Measurements from ENCODE around the gene UBTF. TPM values are rescaled to one million over a fixed set of nuclear protein-coding genes. Genes with fewer than 3 reads are reported as not detected.

UBTF gene
- total and polyA plus RNA-seq, 2 of the 8 experiments (the other 6 are each of a cell fraction or from before 2014, with no cell fraction given), result 14.7 to 106 TPM

DNA sequence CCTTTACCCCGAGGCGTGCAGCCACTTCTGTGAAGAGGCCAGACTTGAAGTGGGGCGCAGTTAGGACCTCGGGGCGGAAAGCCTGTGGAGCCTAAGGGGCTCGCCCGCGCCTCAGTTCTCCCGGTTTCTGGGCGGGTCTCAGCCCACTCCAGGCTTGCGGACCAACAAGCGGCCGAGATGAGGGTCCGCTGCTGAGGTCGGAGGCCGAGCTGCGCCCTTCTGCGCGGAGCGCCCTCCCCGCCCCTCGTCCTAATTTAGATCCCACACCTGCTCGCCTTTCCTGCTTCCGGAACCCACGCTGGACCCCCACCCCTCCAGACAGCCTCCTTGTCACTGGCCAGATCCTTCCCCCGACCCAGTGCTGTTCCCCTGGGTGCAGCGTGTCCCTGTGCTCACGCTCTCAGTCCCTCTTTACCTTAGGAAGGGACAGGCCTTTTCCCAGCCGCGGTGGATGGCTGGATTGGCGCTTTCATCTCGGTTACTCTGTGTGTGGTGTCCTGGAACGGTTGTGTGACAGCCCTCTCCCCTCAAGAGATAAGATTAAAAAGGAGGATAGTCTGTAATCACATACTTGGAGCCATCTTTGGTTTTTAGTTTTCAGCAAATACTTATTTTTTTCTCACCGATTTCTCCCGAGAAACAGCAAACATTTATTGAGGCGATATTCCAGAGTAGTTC is 18.9 kb downstream of the UBTF start:
- H2BK5ac ChIP-seq (ENCODE audit: low read depth, low read length), result peak overlapping the region; percentile 89; the same call in 1 of the 2 replicates
- peak overlapping the region; percentile 59 to 98 (median 78) for H3K4me3 ChIP-seq (ENCODE audit: extremely low read depth in 1 of 4, insufficient read depth in 2 of 4, low read depth in 3 of 4, low read length in 4 of 4)
- H3K18ac ChIP-seq (ENCODE audit: extremely low read depth, low read length), result peak overlapping the region; percentile 95
- H2BK20ac ChIP-seq (ENCODE audit: low read length), result no peak overlapping the region
- peak overlapping the region; percentile 81 to 94 for H3K4me2 ChIP-seq (ENCODE audit: insufficient read depth in 1 of 2, low read depth in 2 of 2, low read length in 2 of 2)
- ChIA-PET CTCF (ENCODE audit: partially characterized antibody) (interaction anchor here (1.0 to 1.9 kb wide), 4 partner anchors 10 to 131 kb away, joined by 5 to 13 read pairs (median 5); no protein-coding TSS in a partner anchor), POLR2A (ENCODE audit: partially characterized antibody) (interaction anchor here (1.0 to 8.5 kb wide), 8 partner anchors 11 to 125 kb away, joined by 3 to 78 read pairs (median 6); partner anchors contain the start of genes TMUB2 and UBTF)
- peaks cover 10% of the 10 kb centered on the region for H3K23me2 ChIP-seq (ENCODE audit: low read depth, low read length)
- no peaks in the 10 kb centered on the region; the same call in 1 of the 2 replicates for H3K79me1 ChIP-seq (ENCODE audit: low read depth, low read length)
- no peak for FAIRE-seq
- no peak overlapping the region for H2AK5ac ChIP-seq (ENCODE audit: low read depth, low read length)
- peak overlapping the region; percentile 46; the same call in 1 of the 2 replicates for H2BK12ac ChIP-seq (ENCODE audit: low read depth, low read length)
- no peak overlapping the region for H3K23ac ChIP-seq (ENCODE audit: insufficient read length)
- no peaks in the 10 kb centered on the region for H3K9me3 ChIP-seq (ENCODE audit: insufficient read depth in 2 of 2, low read depth in 1 of 2, low read length in 1 of 2)
- H4K5ac ChIP-seq (ENCODE audit: insufficient read length, low read depth, low read length), result peak overlapping the region; percentile 69
- peaks cover 3 to 12% (median 6%) of the 10 kb centered on the region in 4 experiments for H3K36me3 ChIP-seq (ENCODE audit: control insufficient read depth in 2 of 4, insufficient read depth in 4 of 4, low read length in 3 of 4)
- peak overlapping the region; percentile 71 for H3K4ac ChIP-seq (replicated peaks; ENCODE audit: insufficient read length, low read depth, low read length)
- H3K56ac ChIP-seq (replicated peaks; ENCODE audit: insufficient read length, low read depth, low read length), result peak overlapping the region; percentile 94
- H3K14ac ChIP-seq (ENCODE audit: insufficient read length), result peak overlapping the region; percentile 37
- H3K9ac ChIP-seq (replicated peaks in 1 of 4; ENCODE audit: extremely low read depth in 1 of 4, low read depth in 3 of 4, low read length in 3 of 4), result peak overlapping the region; percentile 55 to 77 (median 70)
- H3K27ac ChIP-seq (ENCODE audit: low read depth, low read length), result peak overlapping the region; percentile 66
- peak overlapping the region; percentile 72 for H4K91ac ChIP-seq (replicated peaks; ENCODE audit: insufficient read length, low read length)
- no peak overlapping the region for H2AFZ ChIP-seq (ENCODE audit: low read length)
- H3K27me3 ChIP-seq (replicated peaks in 1 of 4; ENCODE audit: control insufficient read depth in 3 of 4, extremely low read depth in 1 of 4, insufficient read depth in 3 of 4, low read length in 3 of 4), result no peaks in the 10 kb centered on the region
- H3K4me1 ChIP-seq (replicated peaks in 1 of 4; ENCODE audit: control insufficient read depth in 3 of 4, insufficient read depth in 4 of 4, low read length in 3 of 4), result peaks cover 3 to 23% (median 8%) of the 10 kb centered on the region in 4 experiments
- H2BK15ac ChIP-seq (ENCODE audit: low read length), result peak overlapping the region; percentile 77; the same call in 1 of the 2 replicates
- 13% methylated on average over 23 of the region's 36 CpGs; no CpG with 5 or more reads in 1 of the 2 experiments for WGBS, 2 experiments (ENCODE audit: extremely low coverage in 1 of 2, insufficient coverage in 1 of 2, insufficient read length in 1 of 2, insufficient replicate concordance in 2 of 2, low coverage in 1 of 2, low lambda C conversion rate in 2 of 2, missing lambda C conversion rate in 1 of 2)
- no peak for DNase-seq (ENCODE audit: low read depth in 1 of 2, low spot score in 2 of 2)
- peak overlapping the region; percentile 94; the same call in 1 of the 2 replicates for H4K8ac ChIP-seq (ENCODE audit: extremely low read depth, insufficient read depth, low read length)
- H4K20me1 ChIP-seq (replicated peaks in 1 of 2; ENCODE audit: control insufficient read depth in 1 of 2, insufficient read depth in 2 of 2, low read length in 2 of 2), result peaks cover 0 to 6% of the 10 kb centered on the region in 2 experiments
- H3K79me2 ChIP-seq (ENCODE audit: control insufficient read depth in 1 of 2, insufficient read depth in 2 of 2, low read length in 2 of 2), result peaks cover 0 to 24% of the 10 kb centered on the region in 2 experiments; a peak in 3 of 4 replicates
- no peak overlapping the region for H2BK120ac ChIP-seq (replicated peaks; ENCODE audit: low read depth, low read length)
- no peak for TF ChIP-seq EP300 (IDR thresholded peaks at IDR 0.05; ENCODE audit: borderline replicate concordance in 1 of 2, low read depth in 2 of 2, low read length in 2 of 2)
- no peak for TF ChIP-seq SP1 (IDR thresholded peaks at IDR 0.05; ENCODE audit: low read depth, low read length)
- TF ChIP-seq TAF1 (IDR thresholded peaks at IDR 0.05; ENCODE audit: low read depth, low read length), result 0 out of 2 replicates have a peak, but pooled peaks have one; percentile 50
- no peak for TF ChIP-seq RFX5 (IDR thresholded peaks at IDR 0.05; ENCODE audit: borderline replicate concordance, low read depth, low read length)
- TF ChIP-seq ASH2L (IDR thresholded peaks at IDR 0.05; ENCODE audit: low read length), result peak; percentile 53
- TF ChIP-seq RNF2 (IDR thresholded peaks at IDR 0.05; ENCODE audit: borderline replicate concordance, low read depth, low read length, missing control alignments, poor library complexity, severe bottlenecking), result no peak
- peak in 1 of 2 experiments; percentile 50; a peak in 1 of 4 replicates for TF ChIP-seq SIN3A (conservative IDR thresholded peaks at IDR 0.05 in 1 of 2, IDR thresholded peaks at IDR 0.05 in 1 of 2; ENCODE audit: low read depth in 1 of 2, low read length in 2 of 2)
- TF ChIP-seq CEBPB (IDR thresholded peaks at IDR 0.05; ENCODE audit: low read depth, low read length), result no peak
- peak; percentile 66 for TF ChIP-seq PHF8 (conservative IDR thresholded peaks at IDR 0.05; ENCODE audit: low read depth, low read length)
- peak; percentile 37; the same call in 1 of the 2 replicates for TF ChIP-seq KDM5A (IDR thresholded peaks at IDR 0.05; ENCODE audit: low read length)
